ENCODE data around the gene FOCAD.

FOCAD gene

GRCh38 chr9:21031091-21031807 lies 347.2 kb downstream of the FOCAD start, which contains the start of gene HACD4:
Gene HACD4, minus strand, starts transcription at chr9:21031640. Its CDS starts 50 bp downstream, at chr9:21031590.
- DNase-seq (ENCODE audit: low read depth, low spot score): no peak
- Histone ChIP-seq H3K4me3 (no peak within 1 kb of the TSS), H3K9me3 (ENCODE audit: low read depth, low read length) (no peaks in the 10 kb centered on the region), H3K36me3 (ENCODE audit: insufficient read depth, low read length) (no peaks in the 10 kb centered on the region), H3K27ac (no peak within 1 kb of the TSS), H3K9ac (ENCODE audit: insufficient read length) (no peak within 1 kb of the TSS)
- TF ChIP-seq EZH2 (IDR thresholded peaks at IDR 0.05) (no peak), POLR2AphosphoS5 (IDR thresholded peaks at IDR 0.05; ENCODE audit: borderline replicate concordance, low read depth, low read length) (no peak), FOXP2 (optimal IDR thresholded peaks at IDR 0.05; ENCODE audit: control extremely low read depth, extremely low read length, insufficient read depth) (no peak)

DNA sequence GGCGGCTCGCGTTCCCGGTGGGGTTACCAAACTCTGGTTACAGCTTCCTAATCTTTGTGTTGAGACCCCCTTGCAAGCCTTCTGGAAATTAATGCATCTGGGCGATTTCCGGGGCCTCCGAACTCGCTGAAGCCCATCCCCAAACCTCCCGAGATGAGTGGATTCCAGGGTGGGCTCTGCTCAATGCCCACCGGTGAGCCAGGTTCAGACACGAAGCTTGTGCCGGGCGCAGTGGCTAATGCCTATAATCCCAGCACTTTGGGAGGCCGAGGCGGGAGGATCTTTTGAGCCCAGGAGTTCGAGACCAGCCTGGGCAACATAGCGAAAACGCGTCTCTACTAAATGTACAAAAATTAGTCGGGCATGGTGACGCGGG lies 347.7 kb downstream of the FOCAD start:
- H3K4me3 ChIP-seq: no peak overlapping the region
- H3K27ac ChIP-seq: no peak overlapping the region
- DNase-seq (ENCODE audit: low read depth, low spot score): no peak
- H3K9ac ChIP-seq (ENCODE audit: insufficient read length): no peak overlapping the region
- H3K36me3 ChIP-seq (ENCODE audit: insufficient read depth, low read length): no peaks in the 10 kb centered on the region
- TF ChIP-seq FOXP2 (optimal IDR thresholded peaks at IDR 0.05; ENCODE audit: control extremely low read depth, extremely low read length, insufficient read depth) (no peak), EZH2 (IDR thresholded peaks at IDR 0.05) (no peak), POLR2AphosphoS5 (IDR thresholded peaks at IDR 0.05; ENCODE audit: borderline replicate concordance, low read depth, low read length) (no peak)
- no peaks in the 10 kb centered on the region for H3K9me3 ChIP-seq (ENCODE audit: low read depth, low read length)

GRCh38 chr9:21037278-21037677 lies 353.2 kb downstream of the FOCAD start:
- H3K9me3 ChIP-seq (ENCODE audit: low read depth, low read length): no peaks in the 10 kb centered on the region
- no peak overlapping the region for H3K4me3 ChIP-seq
- TF ChIP-seq EZH2 (IDR thresholded peaks at IDR 0.05): no peak
- no peak for TF ChIP-seq FOXP2 (optimal IDR thresholded peaks at IDR 0.05; ENCODE audit: control extremely low read depth, extremely low read length, insufficient read depth)
- no peak for TF ChIP-seq POLR2AphosphoS5 (IDR thresholded peaks at IDR 0.05; ENCODE audit: borderline replicate concordance, low read depth, low read length)
- no peaks in the 10 kb centered on the region for H3K36me3 ChIP-seq (ENCODE audit: insufficient read depth, low read length)
- DNase-seq (ENCODE audit: low read depth, low spot score): no peak
- H3K9ac ChIP-seq (ENCODE audit: insufficient read length): no peak overlapping the region
- no peak overlapping the region for H3K27ac ChIP-seq

GRCh38 chr9:21039302-21039701 lies 355.2 kb downstream of the FOCAD start:
- no peaks in the 10 kb centered on the region for H3K9me3 ChIP-seq (ENCODE audit: low read depth, low read length)
- no peak for DNase-seq (ENCODE audit: low read depth, low spot score)
- TF ChIP-seq EZH2 (IDR thresholded peaks at IDR 0.05): no peak
- TF ChIP-seq POLR2AphosphoS5 (IDR thresholded peaks at IDR 0.05; ENCODE audit: borderline replicate concordance, low read depth, low read length): no peak
- no peak for TF ChIP-seq FOXP2 (optimal IDR thresholded peaks at IDR 0.05; ENCODE audit: control extremely low read depth, extremely low read length, insufficient read depth)
- H3K4me3 ChIP-seq: no peak overlapping the region
- no peak overlapping the region for H3K27ac ChIP-seq
- no peaks in the 10 kb centered on the region for H3K36me3 ChIP-seq (ENCODE audit: insufficient read depth, low read length)
- no peak overlapping the region for H3K9ac ChIP-seq (ENCODE audit: insufficient read length)

DNA sequence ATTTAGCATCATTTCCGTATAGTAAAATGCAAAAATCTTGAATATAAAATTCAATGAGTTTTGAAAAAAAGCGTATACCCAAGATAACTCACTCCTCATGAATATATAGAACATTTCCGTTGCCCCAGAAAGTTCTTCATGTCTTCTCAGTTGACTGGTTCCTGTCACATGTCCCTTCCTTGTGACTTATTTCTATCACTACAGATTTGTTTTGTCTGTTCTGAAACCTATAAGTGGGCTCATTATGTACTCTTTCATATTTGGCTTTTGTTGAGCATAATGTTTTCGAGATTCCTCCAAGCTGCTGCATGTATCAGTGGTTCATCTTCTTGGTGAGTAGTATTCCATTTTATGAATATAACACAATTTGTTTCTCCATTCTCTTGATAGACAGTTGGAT lies 358.4 kb downstream of the FOCAD start:
- DNase-seq (ENCODE audit: low read depth, low spot score): no peak
- H3K36me3 ChIP-seq (ENCODE audit: insufficient read depth, low read length): no peaks in the 10 kb centered on the region
- no peak overlapping the region for H3K4me3 ChIP-seq
- no peaks in the 10 kb centered on the region for H3K9me3 ChIP-seq (ENCODE audit: low read depth, low read length)
- TF ChIP-seq FOXP2 (optimal IDR thresholded peaks at IDR 0.05; ENCODE audit: control extremely low read depth, extremely low read length, insufficient read depth): no peak
- TF ChIP-seq POLR2AphosphoS5 (IDR thresholded peaks at IDR 0.05; ENCODE audit: borderline replicate concordance, low read depth, low read length): no peak
- TF ChIP-seq EZH2 (IDR thresholded peaks at IDR 0.05): no peak
- no peak overlapping the region for H3K27ac ChIP-seq
- H3K9ac ChIP-seq (ENCODE audit: insufficient read length): no peak overlapping the region

- H3K9ac ChIP-seq (ENCODE audit: insufficient read length): no peak overlapping the region
- TF ChIP-seq FOXP2 (optimal IDR thresholded peaks at IDR 0.05; ENCODE audit: control extremely low read depth, extremely low read length, insufficient read depth) (no peak), POLR2AphosphoS5 (IDR thresholded peaks at IDR 0.05; ENCODE audit: borderline replicate concordance, low read depth, low read length) (no peak), EZH2 (IDR thresholded peaks at IDR 0.05) (no peak)
- no peak for DNase-seq (ENCODE audit: low read depth, low spot score)
- H3K36me3 ChIP-seq (ENCODE audit: insufficient read depth, low read length): no peaks in the 10 kb centered on the region
- no peaks in the 10 kb centered on the region for H3K9me3 ChIP-seq (ENCODE audit: low read depth, low read length)
- no peak overlapping the region for H3K4me3 ChIP-seq
- no peak overlapping the region for H3K27ac ChIP-seq
These were observed 359.8 kb downstream of the FOCAD start for GRCh38 chr9:21043841-21044240.
